Endometrium (tissue), 2 donors: Measurements from ENCODE around the gene ZNF93.
"Not testable (repeated sequence)": the region's sequence is repeated elsewhere in the genome, so short reads cannot be mapped to it uniquely, and the experiment has no call there.

Source experiments
- FAIRE-seq: peaks from 2 replicates; lab custom pipeline; 2012; peaks lifted over from hg19 to GRCh38; lab: Jason Lieb, UNC
- donor health status: control.
- donor health status: control.

ZNF93 gene

GRCh38 chr19:19938449-19938848, 37.7 kb downstream of the ZNF93 start:
- FAIRE-seq, result no peak

GRCh38 chr19:19943848-19944582, 43.3 kb downstream of the ZNF93 start:
- FAIRE-seq, result no peak

DNA sequence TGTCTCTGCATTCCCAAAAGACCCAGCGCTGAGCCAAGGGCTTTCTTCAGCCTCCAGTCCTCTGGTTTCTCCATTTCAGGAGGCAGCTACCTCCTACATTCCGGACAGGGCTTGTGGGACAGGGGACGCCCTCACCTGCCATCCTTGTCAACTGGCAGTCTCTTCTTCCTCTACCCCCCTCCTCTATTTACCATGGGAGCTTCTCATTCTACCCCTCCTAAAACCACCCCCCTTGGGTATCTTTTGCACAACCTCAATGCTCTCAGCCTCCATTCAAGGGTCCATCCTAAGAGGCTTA, 43.8 kb downstream of the ZNF93 start:
- no peak for FAIRE-seq

- FAIRE-seq, result no peak
These were observed 45.5 kb downstream of the ZNF93 start for GRCh38 chr19:19946226-19946625.

- no peak for FAIRE-seq
These were observed 48.1 kb downstream of the ZNF93 start for GRCh38 chr19:19948800-19949199.

DNA sequence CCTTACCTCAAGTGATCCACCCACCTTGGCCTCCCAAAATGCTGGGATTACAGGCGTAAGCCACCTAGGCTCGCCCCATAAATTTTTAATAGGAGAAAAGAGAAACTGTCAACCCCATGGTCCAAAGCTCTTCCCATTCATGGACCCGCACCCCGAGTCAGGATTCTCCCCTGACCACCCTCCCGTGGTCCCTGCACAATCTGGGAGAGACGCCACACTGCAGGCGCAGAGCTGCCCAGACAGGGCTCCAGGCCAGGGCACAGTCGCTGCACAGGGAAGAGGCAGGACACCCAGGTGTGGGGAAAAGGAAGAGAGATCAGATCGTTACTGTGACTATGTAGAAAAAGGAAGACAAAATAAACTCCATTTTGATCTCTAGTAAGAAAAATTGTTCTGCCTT, 54.5 kb downstream of the ZNF93 start:
- FAIRE-seq, result no peak

GRCh38 chr19:19956434-19957075, 55.8 kb downstream of the ZNF93 start:
- FAIRE-seq, result no peak

DNA sequence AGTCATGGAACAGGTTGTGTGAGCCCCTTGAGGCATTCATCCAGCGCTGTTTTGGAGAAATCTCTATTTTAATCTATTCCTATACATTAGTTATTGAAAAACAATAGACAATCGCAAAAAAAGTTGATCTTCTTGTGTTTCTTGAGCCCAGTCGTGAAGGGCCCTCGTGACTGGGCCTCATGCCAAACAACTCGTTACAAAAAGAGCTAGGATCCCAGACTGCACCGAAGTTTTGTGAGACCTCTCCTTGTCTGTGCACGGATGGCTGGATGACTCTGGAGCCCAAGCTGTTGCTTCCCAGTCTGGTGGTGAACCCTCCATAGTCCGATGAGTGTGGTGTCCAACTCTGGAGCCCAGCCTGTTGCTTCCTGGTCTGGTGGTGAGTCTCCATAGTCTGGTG, 57.0 kb downstream of the ZNF93 start:
- not testable (repeated sequence) for FAIRE-seq

- FAIRE-seq, result not testable (repeated sequence)
These were observed 58.5 kb downstream of the ZNF93 start for GRCh38 chr19:19959151-19959799.

DNA sequence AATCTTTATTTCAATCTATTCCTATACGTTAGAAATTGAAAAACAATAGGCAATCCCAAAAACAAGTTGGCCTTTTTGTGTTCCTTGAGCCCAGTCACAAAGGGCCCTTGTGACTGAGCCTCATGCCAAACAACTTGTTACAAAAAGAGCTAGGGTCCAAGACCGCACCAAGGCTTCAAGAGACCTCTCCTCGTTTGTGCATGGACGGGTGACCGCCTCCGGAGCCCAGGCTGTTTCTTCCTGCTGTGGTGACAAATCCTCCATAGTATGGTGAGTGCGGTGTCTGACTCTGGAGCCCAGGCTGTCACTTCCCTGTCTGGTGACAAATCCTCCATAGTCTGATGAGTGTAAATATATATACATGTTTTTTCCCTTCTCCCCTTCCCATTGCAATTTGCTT, 63.7 kb downstream of the ZNF93 start:
- no peak for FAIRE-seq

DNA sequence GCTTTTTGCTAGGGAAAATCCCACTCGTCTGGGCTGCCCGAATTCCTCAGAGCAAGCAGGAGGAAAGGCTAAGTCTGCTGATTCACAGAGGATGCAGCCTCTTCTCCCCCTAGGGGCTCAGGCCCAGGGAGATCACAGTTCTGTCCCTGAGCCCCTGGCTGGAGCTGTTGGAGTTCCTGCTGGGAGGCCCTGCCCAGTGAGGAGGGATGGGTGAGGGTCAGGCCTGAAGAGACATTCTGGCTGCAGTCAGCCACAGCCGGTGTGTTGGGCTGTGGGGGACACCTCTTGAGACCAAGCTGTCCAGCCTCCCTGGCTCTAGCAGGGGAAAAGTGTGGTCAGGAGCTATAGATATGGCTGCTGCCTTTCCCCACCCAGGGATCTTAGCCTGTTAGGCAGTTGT, 65.4 kb downstream of the ZNF93 start:
- not testable (repeated sequence) for FAIRE-seq

- no peak for FAIRE-seq
These were observed 66.1 kb downstream of the ZNF93 start for GRCh38 chr19:19966862-19967261.
